Stimulated activated naive B cell treated with anti-CD40 and anti-IgM and Interleukin-4, amounts not matched to agents 10 μg/mL and 1 μg/mL and 100 μg/mL, for 72 hours (primary cell): ENCODE measurements around the gene BPGM.

Source experiments
- ATAC-seq, 2 donors: fragments of 150-1000 bp; cut with Tn5 transposase; replicated peaks; 2 replicates each; pipeline ENCODE4 v1.10.0; 2021; ENCODE audit warnings: moderate library complexity in 1 of 2
- DNase-seq: peaks from one replicate; pipeline ENCODE4 v3.0.0; 2021
- H3K27ac Mint-ChIP-seq: one replicate; pipeline ENCODE4 v1.8.0; 2022; ENCODE audit warnings: mild to moderate bottlenecking, mixed read lengths
- H3K27me3 Mint-ChIP-seq, 2 donors: one replicate each; pipeline ENCODE4 v1.8.0; 2022; ENCODE audit warnings: mixed read lengths in 2 of 2
- H3K36me3 Mint-ChIP-seq, 2 donors: one replicate each; pipeline ENCODE4 v1.8.0; 2022; ENCODE audit warnings: mixed read lengths in 2 of 2, mild to moderate bottlenecking in 1 of 2
- H3K4me1 Mint-ChIP-seq, 2 donors: one replicate each; pipeline ENCODE4 v1.8.0; 2022; ENCODE audit warnings: mixed read lengths in 2 of 2, mild to moderate bottlenecking in 1 of 2
- H3K4me3 Mint-ChIP-seq, 2 donors: one replicate each; pipeline ENCODE4 v1.8.0; 2022; ENCODE audit warnings: mild to moderate bottlenecking in 2 of 2, mixed read lengths in 2 of 2, moderate library complexity in 1 of 2
- H3K9me3 Mint-ChIP-seq, 2 donors: one replicate each; pipeline ENCODE4 v1.8.0; 2022; ENCODE audit warnings: mixed read lengths in 2 of 2, mild to moderate bottlenecking in 1 of 2

BPGM gene

DNA sequence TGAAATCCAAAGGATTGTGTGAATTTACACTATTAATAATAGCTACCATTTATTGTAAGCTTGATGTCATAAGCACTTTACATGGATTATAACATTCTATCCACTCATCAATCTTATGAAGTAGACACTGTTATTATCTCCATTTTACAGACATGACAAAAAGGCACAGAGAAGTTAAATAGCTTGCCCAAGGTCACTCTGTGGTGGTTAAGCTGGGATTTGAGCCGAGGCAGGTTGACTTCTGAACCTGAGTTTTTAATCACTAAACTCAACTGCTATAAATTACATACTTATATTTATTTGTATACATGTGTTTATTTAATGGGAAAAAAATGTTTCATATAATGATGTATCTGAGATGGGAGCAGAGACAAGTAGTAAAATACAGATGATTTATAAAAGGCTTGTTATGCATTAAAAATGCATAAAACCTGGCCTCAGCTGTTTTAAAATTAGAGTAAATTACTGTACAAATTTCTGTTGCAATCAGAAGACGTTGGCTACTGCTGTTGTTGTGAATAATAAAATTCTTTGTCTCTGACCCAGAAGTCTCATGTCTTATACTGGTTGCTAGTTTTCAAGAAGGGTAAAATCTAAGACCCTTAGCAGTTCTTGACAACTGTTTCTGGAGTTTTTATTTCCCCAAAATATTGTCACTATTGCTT is 71.7 kb downstream of the BPGM start:
- no peaks in the 10 kb centered on the region for H3K4me1 Mint-ChIP-seq
- no peak overlapping the region for H3K4me3 Mint-ChIP-seq
- DNase-seq = no peak
- H3K27ac Mint-ChIP-seq = no peak overlapping the region
- no peaks in the 10 kb centered on the region for H3K9me3 Mint-ChIP-seq
- ATAC-seq = no peak
- no peaks in the 10 kb centered on the region for H3K36me3 Mint-ChIP-seq
- H3K27me3 Mint-ChIP-seq = peaks cover 0 to 6% of the 10 kb centered on the region in 2 donors

DNA sequence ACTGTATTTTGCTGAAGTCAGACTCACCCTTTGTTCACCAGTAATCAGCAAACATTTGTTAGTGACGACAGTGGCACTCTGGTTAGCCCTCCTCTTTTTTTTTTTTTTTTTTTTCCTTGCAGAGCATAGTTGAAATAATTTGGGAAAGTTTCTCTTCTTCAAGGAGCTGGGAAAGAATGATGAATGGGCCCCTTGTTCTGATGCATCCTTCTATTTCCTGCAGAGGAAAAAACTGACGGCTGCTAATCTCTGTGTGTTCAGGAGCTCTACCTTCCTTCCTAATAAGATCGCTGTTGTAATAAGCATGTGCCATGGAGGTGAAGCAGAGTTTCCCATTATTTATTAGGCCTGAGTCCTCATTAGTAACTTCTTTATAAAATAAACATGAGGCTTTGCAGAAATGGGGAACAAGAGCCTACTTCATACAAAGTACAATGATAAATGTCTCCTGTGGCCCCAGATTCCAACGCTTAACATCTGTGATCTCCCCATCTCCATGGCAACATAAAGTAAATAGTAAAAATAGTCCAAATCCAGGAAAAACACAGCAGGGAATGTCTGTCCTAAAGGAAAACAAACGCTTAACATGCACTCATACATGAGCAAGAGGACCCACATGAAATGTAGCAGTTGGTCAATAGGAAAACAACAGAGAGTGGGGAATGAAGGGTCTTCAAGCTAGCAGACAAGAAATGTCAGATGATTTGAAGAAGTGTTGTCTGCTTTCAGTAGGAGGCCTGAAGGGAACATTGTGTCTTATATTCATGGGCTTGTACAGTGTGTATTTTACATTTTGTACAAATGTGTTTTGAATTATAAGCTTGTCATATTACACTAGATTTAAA is 73.7 kb downstream of the BPGM start:
- no peak overlapping the region for H3K27ac Mint-ChIP-seq
- peaks cover 0 to 4% of the 10 kb centered on the region in 2 donors for H3K4me1 Mint-ChIP-seq
- ATAC-seq (no peak), DNase-seq (no peak)
- no peaks in the 10 kb centered on the region for H3K9me3 Mint-ChIP-seq
- no peaks in the 10 kb centered on the region for H3K27me3 Mint-ChIP-seq
- H3K4me3 Mint-ChIP-seq = no peak overlapping the region
- no peaks in the 10 kb centered on the region for H3K36me3 Mint-ChIP-seq

DNA sequence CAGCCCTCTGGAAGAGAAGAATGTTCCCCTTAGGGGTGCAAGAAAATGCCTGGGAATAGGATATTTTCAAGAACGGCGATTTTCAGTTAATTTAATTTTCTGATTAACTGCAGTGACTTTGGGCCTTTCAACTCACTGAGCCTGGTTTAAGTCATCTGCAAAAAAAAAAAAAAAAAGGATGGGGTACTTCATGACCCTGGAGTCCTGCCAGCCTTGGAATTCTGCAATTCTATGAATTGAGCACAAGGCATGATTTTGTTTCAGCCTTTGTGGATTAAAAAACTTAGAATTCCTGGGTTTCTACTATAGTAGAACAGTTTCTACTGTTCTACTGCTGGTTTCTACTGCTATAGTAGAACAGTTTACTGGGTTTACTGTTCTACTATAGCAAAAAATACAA is 74.5 kb downstream of the BPGM start:
- no peak for ATAC-seq
- H3K9me3 Mint-ChIP-seq = peaks cover 0 to 1% of the 10 kb centered on the region in 2 donors
- H3K4me1 Mint-ChIP-seq = peaks cover 0 to 4% of the 10 kb centered on the region in 2 donors
- no peak overlapping the region for H3K4me3 Mint-ChIP-seq
- H3K27me3 Mint-ChIP-seq = no peaks in the 10 kb centered on the region
- no peak overlapping the region for H3K27ac Mint-ChIP-seq
- no peak for DNase-seq
- peaks cover 0 to 2% of the 10 kb centered on the region in 2 donors for H3K36me3 Mint-ChIP-seq

DNA sequence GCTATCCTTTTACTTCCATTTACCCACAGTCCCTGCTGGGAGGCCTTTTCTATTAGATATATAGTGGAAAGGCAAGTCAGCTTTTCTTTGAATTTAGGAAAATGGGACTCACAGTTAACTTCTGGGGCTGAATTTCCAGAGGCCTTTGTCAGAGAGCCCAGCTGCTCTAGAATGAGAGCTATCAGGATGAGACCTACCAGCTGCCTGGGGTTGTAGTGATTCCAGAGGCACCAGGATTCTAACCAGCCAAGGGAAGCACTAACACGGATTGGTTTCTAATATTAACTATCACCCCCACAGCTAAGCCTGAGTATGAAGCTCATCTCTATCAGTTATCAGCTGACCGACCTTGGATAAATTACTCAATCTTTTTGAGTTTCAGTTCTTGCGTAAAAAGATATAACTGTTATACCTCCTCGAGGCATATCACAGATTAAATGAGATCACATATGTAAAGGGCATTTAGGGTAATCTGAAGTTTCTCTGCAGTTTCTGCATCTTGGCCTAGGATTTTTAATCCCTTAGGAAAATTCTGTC is 76.2 kb downstream of the BPGM start:
- no peak overlapping the region for H3K27ac Mint-ChIP-seq
- H3K4me1 Mint-ChIP-seq = peaks cover 0 to 4% of the 10 kb centered on the region in 2 donors
- no peaks in the 10 kb centered on the region for H3K27me3 Mint-ChIP-seq

DNA sequence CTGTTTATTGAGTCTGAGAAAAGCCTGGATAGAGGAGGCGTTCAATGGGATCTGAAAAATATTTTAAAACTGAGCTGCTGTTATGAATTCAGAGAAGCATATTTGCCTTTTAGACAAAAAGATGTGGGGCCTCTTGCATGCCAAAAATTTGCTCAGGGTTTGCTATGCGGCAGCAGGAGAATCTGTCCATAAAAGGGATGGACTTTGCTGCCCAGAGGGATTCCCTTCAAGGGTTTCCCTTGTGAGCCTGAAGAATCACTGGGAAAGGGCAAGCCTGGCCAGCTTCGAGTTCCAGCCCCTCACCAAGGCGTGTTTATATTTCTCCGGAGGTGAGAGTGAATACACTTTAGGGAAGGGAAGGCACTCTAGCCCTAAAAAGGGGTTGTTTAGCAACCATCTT is 77.2 kb downstream of the BPGM start:
- Mint-ChIP-seq H3K27ac (no peak overlapping the region), H3K27me3 (no peaks in the 10 kb centered on the region), H3K9me3 (peaks cover 0 to 1% of the 10 kb centered on the region in 2 donors), H3K36me3 (peaks cover 0 to 2% of the 10 kb centered on the region in 2 donors), H3K4me1 (peaks cover 0 to 4% of the 10 kb centered on the region in 2 donors), H3K4me3 (no peak overlapping the region)
- DNase-seq (no peak), ATAC-seq (no peak)

More for the DNA sequence above, 76.2 kb downstream of the BPGM start:
- Mint-ChIP-seq H3K9me3 (peaks cover 0 to 1% of the 10 kb centered on the region in 2 donors), H3K4me3 (no peak overlapping the region), H3K36me3 (peaks cover 0 to 2% of the 10 kb centered on the region in 2 donors)
- DNase-seq = no peak
- no peak for ATAC-seq

DNA sequence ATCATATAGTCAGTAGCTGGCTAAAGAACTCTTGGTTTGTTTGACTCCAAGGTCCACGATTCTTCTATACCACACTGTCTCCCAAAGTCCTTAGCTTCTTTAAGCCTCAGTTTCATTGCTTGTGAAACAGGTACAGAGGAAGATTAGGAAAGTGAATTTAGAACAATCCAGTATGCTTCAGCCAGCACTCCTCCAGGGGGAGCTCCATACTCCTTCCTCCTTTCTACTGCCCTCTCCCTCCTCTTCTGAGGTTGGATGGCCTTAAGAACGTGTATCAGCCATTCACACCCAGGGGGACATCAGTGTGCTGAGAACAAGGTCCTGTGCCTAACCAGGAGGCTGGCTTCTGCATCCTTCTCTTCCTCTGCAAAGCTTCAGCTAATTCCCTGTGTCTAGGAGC is 78.0 kb downstream of the BPGM start:
- H3K27me3 Mint-ChIP-seq = no peaks in the 10 kb centered on the region
- H3K4me1 Mint-ChIP-seq = peaks cover 0 to 4% of the 10 kb centered on the region in 2 donors
- no peak overlapping the region for H3K27ac Mint-ChIP-seq
- ATAC-seq (peak; percentile 44 to 68), DNase-seq (no peak)
- H3K36me3 Mint-ChIP-seq = peaks cover 0 to 2% of the 10 kb centered on the region in 2 donors
- H3K4me3 Mint-ChIP-seq = no peak overlapping the region
- peaks cover 0 to 1% of the 10 kb centered on the region in 2 donors for H3K9me3 Mint-ChIP-seq

DNA sequence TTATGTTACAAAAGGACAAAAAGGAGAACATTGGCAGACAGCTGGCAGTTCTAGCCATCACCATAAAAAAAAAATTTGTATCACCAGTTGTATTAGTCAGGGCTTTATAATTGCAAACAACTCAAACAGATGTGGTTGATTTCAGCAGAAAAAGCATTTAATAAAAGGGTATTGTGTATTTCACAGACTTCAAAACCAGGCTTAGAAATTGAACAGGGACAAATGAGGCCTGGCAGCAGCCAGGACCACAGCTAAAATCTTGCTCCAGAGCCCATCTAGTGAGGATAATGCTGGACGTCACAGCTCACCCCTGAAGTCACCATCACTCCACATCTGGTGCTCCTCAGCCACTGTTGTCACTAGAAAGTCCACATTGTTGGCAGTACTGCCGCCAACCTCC is 79.9 kb downstream of the BPGM start:
- Mint-ChIP-seq H3K9me3 (peaks cover 1 to 4% of the 10 kb centered on the region in 2 donors), H3K27ac (no peak overlapping the region), H3K36me3 (peaks cover 0 to 2% of the 10 kb centered on the region in 2 donors), H3K4me3 (no peak overlapping the region), H3K4me1 (peaks cover 2 to 4% of the 10 kb centered on the region in 2 donors), H3K27me3 (peaks cover 5 to 6% of the 10 kb centered on the region in 2 donors)
- DNase-seq (no peak), ATAC-seq (no peak)

DNA sequence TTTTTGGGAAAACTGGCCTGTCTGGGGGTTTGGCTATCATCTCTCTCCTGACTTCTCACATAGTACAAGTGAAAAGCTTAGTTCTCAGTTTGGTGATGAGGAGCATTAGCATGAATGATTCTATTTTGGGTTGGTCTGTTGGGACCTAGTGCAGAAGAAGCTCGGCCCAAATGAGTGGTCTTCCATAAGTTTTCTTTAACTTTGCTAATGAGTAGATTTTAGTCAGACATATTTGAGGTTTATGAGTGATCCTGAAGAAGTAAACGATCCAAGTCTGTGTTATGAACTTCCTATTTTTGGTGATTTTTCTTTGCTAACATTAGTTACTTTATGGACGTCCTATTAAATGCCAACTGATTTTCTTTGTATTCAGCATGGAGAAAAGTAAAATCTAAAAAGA is 81.1 kb downstream of the BPGM start:
- no peak for DNase-seq
- no peak overlapping the region for H3K4me3 Mint-ChIP-seq
- H3K36me3 Mint-ChIP-seq = peaks cover 0 to 2% of the 10 kb centered on the region in 2 donors
- H3K27ac Mint-ChIP-seq = no peak overlapping the region
- H3K9me3 Mint-ChIP-seq = peaks cover 1 to 4% of the 10 kb centered on the region in 2 donors
- peaks cover 5 to 6% of the 10 kb centered on the region in 2 donors for H3K27me3 Mint-ChIP-seq
- no peak for ATAC-seq
- peaks cover 4% of the 10 kb centered on the region in 2 donors for H3K4me1 Mint-ChIP-seq
